ENCODE data around the gene PPP3R2. TPM values are rescaled to one million over a fixed set of nuclear protein-coding genes. Genes with fewer than 3 reads are reported as not detected.
"Not testable (repeated sequence)": the region's sequence is repeated elsewhere in the genome, so short reads cannot be mapped to it uniquely, and the experiment has no call there.

PPP3R2 gene
- polyA plus RNA-seq, 1 donor = not detected

DNA sequence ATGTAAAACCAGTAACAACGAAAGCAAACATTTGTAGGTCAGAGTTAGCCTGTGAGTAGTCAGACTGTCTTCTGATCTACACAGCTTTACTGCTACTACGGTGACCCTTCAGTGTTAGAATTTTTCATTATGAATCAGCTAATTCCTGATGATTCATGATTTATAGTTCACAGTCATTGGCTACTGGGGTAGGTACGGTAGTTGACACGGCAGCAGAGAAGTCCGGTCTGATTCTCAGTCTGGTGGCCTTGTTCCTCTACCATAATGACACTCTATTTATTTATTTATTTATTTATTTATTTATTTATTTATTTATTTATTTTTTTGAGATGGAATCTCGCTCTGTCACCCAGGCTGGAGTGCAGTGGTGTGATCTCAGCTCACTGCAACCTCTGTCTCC, 4.7 kb downstream of the PPP3R2 start:
- not testable (repeated sequence) for DNase-seq

DNA sequence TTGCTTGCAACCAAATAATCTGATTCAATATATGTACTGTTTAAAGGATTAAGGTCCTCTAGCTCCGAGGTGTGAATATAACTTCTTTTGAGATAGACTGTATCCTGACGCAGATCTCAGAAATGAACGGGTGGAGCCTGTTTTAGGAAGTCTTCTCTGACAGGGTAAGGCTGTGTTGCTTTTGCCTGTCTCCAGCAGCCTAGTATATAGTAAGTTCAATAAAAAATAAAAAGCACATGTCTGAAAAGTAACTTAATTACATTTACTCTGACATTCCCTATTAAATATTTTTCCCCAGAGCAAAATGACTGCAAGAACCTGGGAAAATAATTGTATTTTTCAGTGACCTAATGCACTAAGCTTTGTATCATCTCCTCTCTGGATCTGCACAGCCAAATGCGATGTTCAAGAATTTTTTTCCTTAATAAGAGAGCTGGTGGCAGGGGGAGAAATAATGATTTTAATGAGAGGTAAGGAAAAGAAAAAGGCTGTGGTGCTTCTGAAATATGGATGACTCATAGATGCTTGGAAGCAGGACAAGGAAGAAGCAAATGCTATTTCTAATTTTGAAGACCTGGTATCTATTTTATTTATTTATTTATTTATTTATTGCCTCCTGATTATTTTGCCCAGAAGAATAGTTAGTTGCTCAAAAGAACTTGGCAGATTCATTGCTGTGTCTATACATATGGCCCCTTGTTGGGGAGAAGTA, 7.3 kb downstream of the PPP3R2 start:
- no peak for DNase-seq

DNA sequence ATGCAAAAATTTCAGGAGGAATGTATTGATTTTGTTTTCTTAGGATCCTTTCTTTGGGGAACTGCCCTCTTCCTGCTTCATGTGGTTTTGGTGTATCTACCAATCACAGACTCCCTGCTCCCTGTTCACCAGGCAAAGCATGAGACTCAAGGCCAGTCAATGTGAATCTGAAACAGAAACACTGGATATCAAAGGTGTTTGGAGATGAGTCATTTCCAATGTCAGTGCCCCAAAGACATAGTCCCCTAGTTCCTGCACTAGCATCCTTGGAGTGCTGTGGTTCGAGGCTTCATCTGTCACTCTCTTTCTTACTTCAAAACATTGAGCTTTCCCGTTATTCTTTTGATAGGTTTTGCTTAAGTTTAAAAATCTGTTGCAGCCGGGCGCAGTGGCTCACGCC, 8.1 kb downstream of the PPP3R2 start:
- DNase-seq = no peak

DNA sequence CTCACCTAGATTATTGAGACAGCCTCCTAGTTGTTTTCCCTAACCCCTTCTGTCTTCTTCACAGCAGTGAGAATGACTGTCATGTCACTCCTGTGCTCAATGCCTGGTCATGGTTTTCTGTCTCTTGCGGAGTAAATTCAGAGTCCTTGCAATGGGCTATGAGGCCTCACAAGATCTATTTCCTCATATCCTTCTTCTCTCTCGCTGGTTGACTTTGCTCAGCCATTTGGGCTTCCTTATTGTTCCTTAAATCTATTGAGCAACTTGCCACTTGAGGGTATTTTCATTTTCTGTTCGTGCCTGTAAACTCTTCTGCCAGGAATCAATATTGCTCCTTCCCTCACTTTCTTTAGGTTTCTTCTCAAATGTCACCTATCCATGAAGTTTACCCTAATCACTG, 9.0 kb downstream of the PPP3R2 start:
- DNase-seq = no peak

DNA sequence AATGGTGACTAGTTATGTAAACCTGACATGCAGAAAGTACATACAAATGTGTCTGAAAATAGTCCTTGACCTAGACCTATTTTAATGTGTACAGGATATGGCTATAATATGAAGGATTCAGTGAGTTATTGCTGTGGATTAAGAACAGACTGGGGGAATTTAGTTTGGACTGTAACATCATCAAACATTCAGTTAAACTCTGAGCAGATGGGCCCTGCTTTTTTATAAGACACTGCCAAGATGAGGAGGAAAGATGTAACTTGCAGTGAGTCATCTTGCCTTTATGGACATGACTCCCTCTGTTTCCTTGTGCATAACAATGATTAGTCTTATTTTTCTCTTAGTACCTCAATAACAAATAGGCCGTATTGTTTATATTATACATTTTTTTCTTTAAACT, 12.2 kb downstream of the PPP3R2 start:
- DNase-seq = no peak

DNA sequence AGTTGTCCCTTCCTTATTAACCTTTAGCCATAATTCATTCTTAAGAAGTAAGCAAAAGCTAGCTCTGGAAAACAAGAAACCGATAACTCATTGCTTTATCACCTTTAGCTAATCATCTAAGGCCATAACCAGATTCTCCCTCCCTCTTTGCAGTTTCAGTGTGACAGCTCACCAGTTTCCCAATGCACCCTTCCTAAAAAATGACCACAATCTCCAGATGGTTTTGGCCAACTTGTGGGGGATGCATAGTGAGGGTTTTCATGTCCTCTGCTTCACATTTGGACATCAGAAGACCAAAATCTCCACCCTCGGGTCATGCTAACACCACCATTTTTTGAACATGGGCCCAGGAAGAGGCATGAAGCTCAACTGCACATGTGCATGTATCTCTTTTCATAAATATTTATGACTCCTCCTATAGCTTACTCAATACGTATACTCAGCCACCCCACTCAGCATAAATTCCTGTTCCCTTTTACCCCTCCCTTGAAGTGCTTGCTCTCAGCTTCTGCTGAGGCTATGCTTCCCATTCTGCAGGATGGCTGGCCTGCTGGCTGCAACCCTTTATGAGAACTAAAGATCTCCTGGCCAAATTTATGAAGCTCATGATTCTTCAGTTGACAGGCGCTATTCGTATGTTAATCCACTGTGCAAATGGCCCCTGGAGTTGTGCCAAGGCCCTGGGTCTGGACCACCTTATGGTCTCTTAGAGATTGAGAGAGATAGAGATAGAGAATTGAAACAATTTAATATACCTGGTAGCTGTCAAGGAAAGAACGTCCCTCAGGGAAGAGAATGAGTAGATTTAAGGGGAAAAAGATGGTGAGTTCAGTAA, 14.8 kb downstream of the PPP3R2 start:
- no peak for DNase-seq

DNA sequence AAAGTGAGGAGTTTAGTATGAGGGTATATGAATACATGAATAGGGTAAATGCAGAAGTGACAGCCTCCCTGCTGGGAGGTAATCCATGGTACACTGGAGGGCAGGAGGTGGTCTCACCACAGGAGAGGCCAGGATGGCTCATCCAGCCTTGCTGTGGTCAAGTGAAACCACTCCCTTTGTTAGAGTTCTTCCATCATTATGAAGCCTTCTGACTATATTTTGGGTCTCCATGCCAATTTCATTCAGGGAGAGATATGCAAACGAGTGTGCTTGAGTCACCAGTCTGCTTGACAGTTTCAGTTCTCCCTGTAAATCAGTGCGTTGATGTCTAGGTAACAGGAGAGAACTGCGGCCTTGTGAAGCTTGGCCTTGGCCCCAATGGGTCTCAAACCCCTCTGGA, 16.4 kb downstream of the PPP3R2 start:
- DNase-seq = no peak

DNA sequence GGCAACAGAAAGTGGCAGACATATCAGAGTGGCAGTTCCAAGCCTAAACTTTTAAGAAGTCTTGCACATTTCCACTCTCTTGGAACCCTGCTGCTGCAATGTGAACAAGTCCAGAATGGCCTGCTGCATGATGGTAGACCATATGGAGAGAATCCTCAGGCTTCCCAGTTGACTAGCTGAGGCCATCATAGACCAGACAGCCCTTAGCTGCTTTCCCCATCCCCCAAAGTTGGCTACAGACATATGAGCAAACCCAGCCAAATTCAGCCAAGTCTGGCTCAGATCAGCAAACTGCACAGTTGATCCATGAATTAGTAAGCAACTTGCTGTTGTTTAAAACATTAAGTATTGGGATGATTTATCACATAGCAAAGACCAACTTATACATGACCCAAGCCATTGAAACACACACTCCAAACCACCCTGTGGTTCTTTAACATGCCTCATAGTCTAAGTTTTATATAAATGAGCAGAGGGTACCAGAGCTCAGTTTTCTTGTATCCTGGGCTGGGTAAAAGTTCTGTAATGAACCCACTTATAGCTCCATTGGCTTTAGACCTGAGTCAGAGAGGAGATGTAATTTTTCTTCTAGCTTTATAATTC, 19.9 kb downstream of the PPP3R2 start:
- DNase-seq = no peak

DNA sequence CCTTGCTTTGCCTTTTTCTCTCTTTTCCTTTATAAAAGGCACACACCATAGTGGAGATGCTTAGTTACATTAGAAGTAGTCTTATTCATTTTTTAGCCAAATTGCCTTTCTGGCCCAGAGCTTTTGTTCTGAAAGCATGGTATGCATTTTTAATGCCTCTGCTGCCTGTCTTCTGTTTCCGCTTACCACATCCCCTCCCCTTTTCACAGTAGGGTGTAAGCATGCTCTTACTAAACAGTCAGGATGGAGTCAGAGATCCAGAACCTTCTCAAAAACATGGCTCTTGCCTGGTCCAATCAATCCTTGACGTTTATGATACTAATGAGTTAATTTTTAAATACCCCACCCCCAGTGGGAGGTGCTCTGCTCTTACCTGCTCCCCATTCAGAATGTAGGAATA, 22.5 kb downstream of the PPP3R2 start:
- no peak for DNase-seq

DNA sequence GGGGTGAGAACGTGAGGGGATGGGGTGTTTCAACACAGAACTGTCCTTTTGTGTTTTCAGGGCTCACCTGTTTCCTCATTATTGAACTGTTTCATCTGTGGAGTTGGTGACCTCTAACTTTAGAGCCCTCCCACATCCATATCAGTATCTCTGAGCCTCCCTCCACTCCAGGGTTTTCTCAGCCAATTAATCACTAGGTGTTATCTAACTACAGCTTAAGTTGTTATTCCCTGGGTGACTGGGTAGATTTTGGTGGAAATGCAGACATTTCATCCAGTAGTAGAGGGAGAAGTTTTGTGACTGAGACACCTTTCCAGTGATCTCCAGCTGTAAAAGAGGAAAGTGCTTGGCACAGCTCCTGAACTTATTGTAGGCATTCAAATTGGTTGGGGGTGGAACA, 23.7 kb downstream of the PPP3R2 start:
- no peak for DNase-seq

DNA sequence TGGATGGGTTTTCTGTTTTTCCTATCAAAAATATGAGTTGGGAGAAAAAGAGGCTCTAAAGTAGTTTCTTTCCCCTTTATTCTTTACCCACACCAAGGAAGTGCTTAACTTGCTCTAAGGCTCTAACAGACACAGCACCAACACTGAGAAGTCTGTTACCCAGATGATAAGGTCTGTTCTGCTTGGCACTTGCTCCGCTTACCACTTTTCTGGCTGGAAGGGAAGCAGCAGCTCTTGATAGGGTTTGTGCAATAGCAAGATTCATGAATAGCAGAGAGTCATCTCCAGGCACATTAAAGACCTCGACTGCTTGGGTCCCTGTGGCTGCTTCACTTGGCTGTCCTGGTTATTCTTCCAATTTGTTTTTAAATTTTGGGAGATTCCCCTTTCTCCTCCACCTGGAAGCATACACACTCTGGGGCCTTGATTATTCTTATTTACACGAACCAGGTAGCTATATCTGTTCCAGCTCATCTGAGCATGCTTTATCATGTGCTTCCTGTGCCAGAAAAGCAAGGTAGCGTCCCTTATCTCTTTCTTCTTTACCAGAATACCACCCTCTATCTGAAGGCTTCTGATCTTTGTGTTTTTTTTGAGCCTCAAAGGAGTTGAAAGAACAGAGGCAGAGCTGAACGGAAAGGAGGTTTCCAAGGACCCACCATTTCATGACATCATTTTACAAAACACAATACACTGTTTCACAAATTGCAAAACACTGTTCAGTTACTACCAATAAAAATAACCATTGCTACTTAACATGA, 24.8 kb downstream of the PPP3R2 start:
- DNase-seq = no peak

DNA sequence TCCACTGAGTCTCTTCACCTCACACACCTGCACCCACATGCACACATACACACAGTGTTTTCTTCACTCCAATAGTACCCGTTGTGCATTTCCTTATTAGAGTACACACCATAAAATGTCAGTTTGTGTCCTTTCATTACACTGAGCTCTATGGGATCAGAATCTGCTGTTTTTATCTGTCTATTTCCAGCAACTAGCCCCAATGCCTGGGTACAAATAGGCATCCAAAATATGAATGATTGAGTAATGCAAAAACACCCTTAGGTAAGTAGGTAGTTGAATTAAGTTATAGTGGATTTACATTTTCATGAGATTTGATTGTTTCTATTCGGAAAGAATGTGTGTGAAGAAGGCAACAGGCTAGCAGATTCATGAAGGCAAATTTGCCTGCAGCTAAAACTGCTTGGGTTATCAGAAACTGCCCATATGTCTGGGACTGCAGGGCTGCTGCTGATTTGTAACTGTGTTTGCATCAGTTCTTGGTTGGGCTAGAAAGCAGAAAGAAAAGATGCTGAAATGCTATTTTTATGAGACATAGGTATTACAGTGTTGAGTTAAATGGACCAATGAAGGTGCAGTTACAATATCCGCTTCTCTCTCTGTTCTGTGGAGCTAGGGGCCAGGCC, 26.9 kb downstream of the PPP3R2 start:
- DNase-seq = no peak

DNA sequence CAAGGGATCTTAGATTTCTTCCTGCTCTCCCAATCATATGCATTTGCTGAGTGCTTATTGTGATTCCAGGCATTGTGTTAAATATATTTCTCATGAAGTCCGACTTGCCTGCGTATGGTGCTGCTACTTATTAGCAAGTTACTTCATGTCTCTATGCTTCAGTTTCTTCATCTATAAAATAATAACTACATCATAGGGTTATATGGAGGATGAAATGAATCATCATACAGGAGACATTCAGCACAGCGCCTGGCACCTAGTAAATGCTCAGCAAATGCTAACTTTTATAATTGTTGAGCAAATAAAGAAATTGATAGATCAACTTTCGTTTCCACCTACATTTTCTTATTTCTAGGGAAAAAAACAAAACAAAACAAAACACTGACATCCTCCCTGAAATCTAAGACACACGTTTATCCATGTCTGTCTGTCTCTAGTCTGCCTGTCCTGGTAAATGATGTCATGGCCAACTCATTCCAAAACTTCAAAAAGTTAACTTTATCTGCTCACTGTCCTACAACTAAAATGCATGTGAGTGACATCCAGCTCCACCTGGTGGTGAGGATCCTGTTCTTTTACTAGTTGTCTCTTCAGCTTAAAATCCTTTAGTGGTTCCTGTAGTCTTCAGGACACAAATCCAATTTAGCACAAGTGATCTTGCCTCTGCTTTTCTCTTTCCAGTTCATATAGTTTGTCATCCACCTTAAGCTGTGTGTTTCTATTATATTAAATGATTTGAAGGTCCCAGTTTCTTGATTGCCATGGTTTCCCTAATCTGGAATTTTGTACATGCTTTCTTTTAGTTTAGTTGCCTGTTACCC, 27.7 kb downstream of the PPP3R2 start:
- no peak for DNase-seq

DNA sequence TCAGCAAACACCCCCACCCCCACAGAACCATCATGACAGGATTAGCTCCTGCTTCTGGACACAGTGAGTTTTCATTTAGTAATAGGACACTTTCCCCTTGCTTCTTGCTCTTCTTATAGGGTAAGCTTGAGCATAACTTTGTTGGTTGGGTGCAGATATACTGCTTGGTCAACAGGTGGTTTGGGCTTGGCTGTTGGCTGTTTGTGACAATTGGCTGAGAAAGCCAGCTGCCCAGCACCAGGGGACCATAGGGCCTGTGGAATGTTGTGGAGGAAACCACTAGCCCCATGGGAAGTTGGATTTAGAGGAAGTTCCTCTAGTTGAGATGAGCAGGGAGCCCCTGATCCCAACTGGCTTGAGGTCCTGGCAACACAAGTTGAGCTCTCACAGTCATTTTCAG, 30.5 kb downstream of the PPP3R2 start:
- DNase-seq = no peak

DNA sequence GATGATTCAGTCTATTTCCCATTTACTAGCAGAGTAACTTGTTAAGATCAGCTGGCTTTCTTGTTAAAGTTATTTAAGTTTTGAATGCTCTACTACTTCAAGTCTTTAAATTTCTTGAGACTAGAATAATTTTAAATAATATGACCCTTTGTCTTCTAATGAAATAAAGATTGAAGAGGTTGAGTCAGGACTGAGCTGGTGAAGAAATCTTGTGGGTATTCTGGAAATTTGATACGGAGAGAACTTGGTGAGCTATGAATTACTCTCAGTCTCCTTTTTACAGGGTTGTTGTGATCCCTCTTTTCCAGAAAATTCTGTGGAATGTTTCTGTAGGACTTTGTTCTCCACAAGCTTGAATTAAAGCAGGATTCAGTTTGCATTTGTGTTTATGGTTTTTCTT, 31.8 kb downstream of the PPP3R2 start:
- DNase-seq = no peak

DNA sequence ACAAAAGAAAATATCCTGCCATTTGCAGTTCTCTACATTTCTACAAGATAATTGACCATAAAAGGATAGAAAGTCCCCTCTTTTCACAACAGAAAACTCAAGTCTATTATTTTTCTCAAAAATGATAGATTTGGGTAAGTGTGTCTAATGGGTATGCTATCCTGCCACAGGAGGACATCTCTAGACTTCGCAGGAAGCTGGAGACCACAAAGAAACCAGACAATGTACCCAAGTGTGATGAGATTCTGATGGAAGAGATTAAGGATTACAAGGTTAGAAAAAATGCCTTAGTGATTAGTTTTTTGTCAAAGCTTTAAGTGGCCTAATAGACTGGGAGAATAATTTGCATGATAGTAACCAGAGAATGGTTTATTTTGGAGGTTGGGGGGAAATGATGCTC, 33.0 kb downstream of the PPP3R2 start:
- no peak for DNase-seq

DNA sequence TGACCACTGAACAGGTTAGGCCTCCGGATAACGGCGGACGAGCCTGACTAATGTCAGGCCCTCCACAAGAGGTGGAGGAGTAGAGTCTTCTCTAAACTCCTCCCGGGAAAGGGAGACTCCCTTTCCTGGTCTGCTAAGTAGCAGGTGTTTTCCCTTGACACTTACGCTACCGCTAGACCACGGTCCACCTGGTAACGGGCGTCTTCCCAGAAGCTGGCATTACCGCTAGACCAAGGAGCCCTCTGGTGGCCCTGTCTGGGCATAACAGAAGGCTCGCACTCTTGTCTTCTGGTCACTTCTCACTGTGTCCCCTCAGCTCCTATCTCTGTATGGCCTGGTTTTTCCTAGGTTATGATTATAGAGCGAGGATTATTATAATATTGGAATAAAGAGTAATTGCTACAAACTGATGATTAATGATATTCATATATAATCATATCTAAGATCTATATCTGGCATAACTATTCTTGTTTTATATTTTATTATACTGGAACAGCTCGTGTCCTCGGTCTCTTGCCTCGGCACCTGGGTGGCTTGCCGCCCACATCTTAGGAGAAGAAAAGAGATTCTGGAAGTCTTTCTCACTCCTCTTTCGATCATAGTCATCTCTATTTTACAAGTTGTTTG, 45.2 kb downstream of the PPP3R2 start:
- DNase-seq = not testable (repeated sequence)

DNA sequence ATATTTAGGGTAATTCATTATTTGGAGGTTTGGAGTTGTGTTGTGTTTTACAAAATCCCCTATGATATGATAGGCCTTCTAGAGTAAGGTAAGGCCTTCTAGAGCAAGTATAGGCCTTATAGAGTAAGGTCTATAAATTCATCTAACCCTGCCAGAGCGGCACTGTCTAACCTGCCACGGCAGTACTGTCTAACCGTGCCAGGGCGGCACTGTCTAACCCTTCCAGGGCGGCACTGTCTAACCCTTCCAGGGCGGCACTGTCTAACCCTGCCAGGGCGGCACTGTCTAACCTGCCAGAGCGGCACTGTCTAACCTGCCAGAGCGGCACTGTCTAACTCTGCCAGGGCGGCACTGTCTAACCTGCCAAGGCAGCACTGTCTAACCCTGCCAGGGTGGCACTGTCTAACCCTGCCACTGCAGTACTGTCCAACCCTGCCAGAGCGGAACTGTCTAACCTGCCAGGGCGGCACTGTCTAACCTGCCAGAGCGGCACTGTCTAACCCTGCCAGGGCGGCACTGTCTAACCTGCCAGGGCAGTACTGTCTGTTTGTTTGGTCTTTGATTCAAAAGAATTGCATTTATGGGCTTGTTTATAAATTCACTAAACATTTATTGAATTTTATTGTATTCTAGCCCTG, 51.6 kb downstream of the PPP3R2 start:
- no peak for DNase-seq
